H1 (cell line): ENCODE measurements around the gene PKMYT1. TPM values are rescaled to one million over a fixed set of nuclear protein-coding genes. Genes with fewer than 3 reads are reported as not detected.
A peak's percentile ranks its signal among the peaks of the same experiment; 100 is the strongest.

ENCODE experiments used
- CTCF ChIA-PET: fragments of 300-600 bp; sonication (Branson Sonifier 250); formaldehyde crosslinking; loops from one replicate; lab custom pipeline; 2021; ENCODE audit not compliant: partially characterized antibody; lab: Charles Lee
- POLR2A ChIA-PET: fragments of 300-600 bp; sonication (Branson Sonifier 250); formaldehyde crosslinking; loops from one replicate; lab custom pipeline; 2021; ENCODE audit warnings: inconsistent platforms; ENCODE audit not compliant: partially characterized antibody; lab: Charles Lee
- DNase-seq, 2 experiments: peaks; one replicate each; pipeline versions ENCODE4 v3.0.0 to v3.0.0-alpha.2; 2010 to 2022; ENCODE audit warnings: low spot score in 2 of 2, low read depth in 1 of 2, mixed read lengths in 1 of 2
- FAIRE-seq: peaks from 2 replicates; lab custom pipeline; 2011; peaks lifted over from hg19 to GRCh38; lab: Jason Lieb, UNC
- H2AFZ ChIP-seq: 2 replicates; pipeline ENCODE4 v1.8.1; 2012; ENCODE audit warnings: low read length, inconsistent platforms
- H2AK5ac ChIP-seq: 2 replicates; pipeline ENCODE4 v1.6.1; 2013; ENCODE audit warnings: low read depth, low read length
- H2BK120ac ChIP-seq: replicated peaks from 2 replicates; pipeline ENCODE3; 2013; ENCODE audit warnings: low read depth, low read length, inconsistent platforms
- H2BK12ac ChIP-seq: 2 replicates; pipeline ENCODE4 v1.6.1; 2013; ENCODE audit warnings: low read depth, low read length
- H2BK15ac ChIP-seq: 2 replicates; pipeline ENCODE4 v1.6.1; 2013; ENCODE audit warnings: low read length
- H2BK20ac ChIP-seq: 2 replicates; pipeline ENCODE4 v1.6.1; 2013; ENCODE audit warnings: low read length
- H2BK5ac ChIP-seq: 2 replicates; pipeline ENCODE4 v1.6.1; 2013; ENCODE audit warnings: low read depth, low read length
- H3K14ac ChIP-seq: 2 replicates; pipeline ENCODE4 v1.6.1; 2013; ENCODE audit warnings: inconsistent platforms; ENCODE audit not compliant: insufficient read length
- H3K18ac ChIP-seq: 2 replicates; pipeline ENCODE4 v1.6.1; 2013; ENCODE audit warnings: low read length; ENCODE audit errors: extremely low read depth
- H3K23ac ChIP-seq: 2 replicates; pipeline ENCODE4 v1.6.1; 2013; ENCODE audit warnings: inconsistent platforms; ENCODE audit not compliant: insufficient read length
- H3K23me2 ChIP-seq: 2 replicates; pipeline ENCODE4 v1.6.1; 2013; ENCODE audit warnings: low read depth, low read length
- H3K27ac ChIP-seq: 2 replicates; pipeline ENCODE4 v1.6.1; 2011; ENCODE audit warnings: low read depth, low read length, inconsistent platforms
- H3K27me3 ChIP-seq, 4 experiments: replicated peaks in 1 of 4; 1 replicate in 1 of 4; 2 replicates in 3 of 4; pipeline versions ENCODE4 v1.6.1 to v1.8.1; 2011 to 2013; ENCODE audit warnings: low read length in 3 of 4, mild to moderate bottlenecking in 3 of 4, inconsistent platforms in 2 of 4, mixed read lengths in 2 of 4, moderate library complexity in 1 of 4; ENCODE audit not compliant: control insufficient read depth in 3 of 4, insufficient read depth in 3 of 4; ENCODE audit errors: extremely low read depth in 1 of 4
- H3K36me3 ChIP-seq, 4 experiments: 2 replicates each; pipeline versions ENCODE4 v1.6.1 to v1.8.1; 2011 to 2013; ENCODE audit warnings: mild to moderate bottlenecking in 4 of 4, low read length in 3 of 4, moderate library complexity in 2 of 4, control low read depth in 1 of 4, inconsistent platforms in 1 of 4; ENCODE audit not compliant: insufficient read depth in 4 of 4, control insufficient read depth in 2 of 4
- H3K4ac ChIP-seq: replicated peaks from 2 replicates; pipeline ENCODE3; 2013; ENCODE audit warnings: low read length, low read depth, mixed read lengths, inconsistent platforms; ENCODE audit not compliant: insufficient read length
- H3K4me1 ChIP-seq, 4 experiments: replicated peaks in 1 of 4; 1 replicate in 1 of 4; 2 replicates in 3 of 4; pipeline versions ENCODE4 v1.6.1 to v1.8.1; 2011 to 2013; ENCODE audit warnings: low read length in 3 of 4, inconsistent platforms in 2 of 4, mixed read lengths in 1 of 4; ENCODE audit not compliant: insufficient read depth in 4 of 4, control insufficient read depth in 3 of 4
- H3K4me2 ChIP-seq, 2 experiments: 2 replicates each; pipeline versions ENCODE4 v1.6.1 to v1.8.1; 2011 to 2013; ENCODE audit warnings: low read depth in 2 of 2, low read length in 2 of 2, control low read depth in 1 of 2, inconsistent platforms in 1 of 2, mild to moderate bottlenecking in 1 of 2; ENCODE audit not compliant: insufficient read depth in 1 of 2
- H3K4me3 ChIP-seq, 4 experiments: fragments of 200-600, 300-600 bp in 1 of 4; sonication (generic), shearing (Covaris generic), sonication (Bioruptor Twin) in 1 of 4; 2 replicates each; pipeline versions ENCODE4 v1.5.1 to v1.8.1; 2011 to 2016; ENCODE audit warnings: low read length in 4 of 4, low read depth in 3 of 4, control low read depth in 2 of 4, inconsistent platforms in 2 of 4, mild to moderate bottlenecking in 2 of 4, mixed read lengths in 1 of 4, moderate library complexity in 1 of 4; ENCODE audit not compliant: insufficient read depth in 2 of 4; ENCODE audit errors: extremely low read depth in 1 of 4
- H3K56ac ChIP-seq: replicated peaks from 2 replicates; pipeline ENCODE3; 2013; ENCODE audit warnings: low read depth, mild to moderate bottlenecking, mixed read lengths, low read length, inconsistent platforms; ENCODE audit not compliant: insufficient read length
- H3K79me1 ChIP-seq: 2 replicates; pipeline ENCODE4 v1.6.1; 2013; ENCODE audit warnings: low read depth, low read length, control low read depth
- H3K79me2 ChIP-seq, 2 experiments: 2 replicates each; pipeline versions ENCODE4 v1.6.1 to v1.8.1; 2012 to 2013; ENCODE audit warnings: low read length in 2 of 2, mild to moderate bottlenecking in 2 of 2, inconsistent platforms in 1 of 2; ENCODE audit not compliant: insufficient read depth in 2 of 2, control insufficient read depth in 1 of 2
- H3K9ac ChIP-seq, 4 experiments: replicated peaks in 1 of 4; 1 replicate in 1 of 4; 2 replicates in 3 of 4; pipeline versions ENCODE4 v1.6.1 to v1.8.1; 2011 to 2013; ENCODE audit warnings: low read depth in 3 of 4, low read length in 3 of 4, control low read depth in 2 of 4, mild to moderate bottlenecking in 2 of 4, moderate library complexity in 2 of 4, inconsistent platforms in 1 of 4; ENCODE audit errors: extremely low read depth in 1 of 4
- H3K9me3 ChIP-seq, 2 experiments: 2 replicates each; pipeline versions ENCODE4 v1.6.1 to v1.8.1; 2012 to 2013; ENCODE audit warnings: mild to moderate bottlenecking in 2 of 2, moderate library complexity in 2 of 2, control low read depth in 1 of 2, inconsistent platforms in 1 of 2, low read depth in 1 of 2, low read length in 1 of 2, mixed read lengths in 1 of 2; ENCODE audit not compliant: insufficient read depth in 2 of 2
- H4K20me1 ChIP-seq, 2 experiments: replicated peaks in 1 of 2; 2 replicates each; pipeline versions ENCODE3 to v1.8.1; 2011 to 2013; ENCODE audit warnings: inconsistent platforms in 2 of 2, low read length in 2 of 2, mild to moderate bottlenecking in 1 of 2; ENCODE audit not compliant: insufficient read depth in 2 of 2, control insufficient read depth in 1 of 2
- H4K5ac ChIP-seq: 2 replicates; pipeline ENCODE4 v1.6.1; 2013; ENCODE audit warnings: low read length, low read depth, mixed read lengths, inconsistent platforms; ENCODE audit not compliant: insufficient read length
- H4K8ac ChIP-seq: 2 replicates; pipeline ENCODE4 v1.8.0; 2013; ENCODE audit warnings: mild to moderate bottlenecking, moderate library complexity, low read length, inconsistent platforms; ENCODE audit not compliant: insufficient read depth; ENCODE audit errors: extremely low read depth
- H4K91ac ChIP-seq: replicated peaks from 2 replicates; pipeline ENCODE3; 2013; ENCODE audit warnings: low read length, mixed read lengths, inconsistent platforms; ENCODE audit not compliant: insufficient read length
- BACH1 ChIP-seq: IDR thresholded peaks from 2 replicates; pipeline ENCODE4 v1.6.1; 2012; ENCODE audit warnings: low read length, improper control_type of control experiment
- CEBPB ChIP-seq: IDR thresholded peaks from 2 replicates; pipeline ENCODE4 v1.6.1; 2012; ENCODE audit warnings: low read depth, low read length
- CREB1 ChIP-seq: IDR thresholded peaks from 2 replicates; pipeline ENCODE4 v1.6.1; 2012; ENCODE audit warnings: inconsistent platforms
- POLR2A ChIP-seq, 2 experiments: IDR thresholded peaks; 1 replicate in 1 of 2; 2 replicates in 1 of 2; pipeline ENCODE4 v1.6.1; 2011; ENCODE audit warnings: low read depth in 2 of 2, low read length in 2 of 2, mild to moderate bottlenecking in 2 of 2; ENCODE audit errors: control extremely low read depth in 1 of 2
- RBBP5 ChIP-seq: IDR thresholded peaks from 2 replicates; pipeline ENCODE4 v1.7.1; 2012; ENCODE audit warnings: low read depth, mild to moderate bottlenecking, inconsistent platforms, low read length, moderate library complexity, borderline replicate concordance
- SIN3A ChIP-seq, 2 experiments: IDR thresholded peaks in 1 of 2; conservative IDR thresholded peaks in 1 of 2; 2 replicates each; pipeline ENCODE4 v1.6.1; 2011 to 2012; ENCODE audit warnings: low read length in 2 of 2, improper control_type of control experiment in 1 of 2, low read depth in 1 of 2, mild to moderate bottlenecking in 1 of 2
- SIRT6 ChIP-seq: IDR thresholded peaks from one replicate; pipeline ENCODE4 v1.7.1; 2012; ENCODE audit warnings: low read length, inconsistent platforms
- SP4 ChIP-seq: IDR thresholded peaks from 2 replicates; pipeline ENCODE4 v1.6.1; 2012; ENCODE audit warnings: low read length, inconsistent platforms
- SUZ12 ChIP-seq: fragments of 200-600 bp; sonication (generic); IDR thresholded peaks from 2 replicates; pipeline ENCODE4 v1.6.1; 2012; ENCODE audit warnings: mild to moderate bottlenecking, inconsistent platforms, low read length, moderate library complexity, mixed read lengths
- TCF12 ChIP-seq: IDR thresholded peaks from 2 replicates; pipeline ENCODE4 v1.6.1; 2011; ENCODE audit warnings: low read depth, mild to moderate bottlenecking, low read length
- YY1 ChIP-seq: IDR thresholded peaks from 2 replicates; pipeline ENCODE4 v1.6.1; 2011; ENCODE audit warnings: low read depth, mild to moderate bottlenecking, low read length
- WGBS, 2 experiments: shearing (Covaris generic) in 1 of 2; methylation state at CpG; one replicate each; pipeline versions ENCODE4 v1.1.6 to v1.1.7; 2013 to 2015; ENCODE audit warnings: low lambda C conversion rate in 2 of 2, mixed read lengths in 2 of 2, inconsistent platforms in 1 of 2, low coverage in 1 of 2, missing lambda C conversion rate in 1 of 2; ENCODE audit not compliant: insufficient replicate concordance in 2 of 2, insufficient coverage in 1 of 2, insufficient read length in 1 of 2; ENCODE audit errors: extremely low coverage in 1 of 2, missing lambda C conversion rate in 1 of 2; 5-methylcytosine and 5-hydroxymethylcytosine counted together
- polyA plus RNA-seq, 7 experiments: library from polyadenylated mRNA; depleted of rRNA in 3 of 7; stranded (reverse) in 5 of 7; unstranded in 2 of 7; fragments of >200 nt in 5 of 7; fragments of 200-250 nt in 2 of 7; gene quantifications; 1 replicate in 5 of 7; 2 replicates in 1 of 7; 4 replicates in 1 of 7; pipeline versions ENCODE4 v1.2.1 to v1.2.3, GENCODE V29; 2011 to 2013; ENCODE audit warnings: missing spikeins in 2 of 7, mixed read lengths in 2 of 7
- total RNA-seq: library from RNA; stranded (reverse); fragmentation: NEBNext Ultra II Directional; extraction: Animal tissue kit (Norgen Biotek cat#: 25700); gene quantifications from 2 replicates; pipeline ENCODE4 v1.2.1, GENCODE V29; 2021
- TF ChIP-seq, protein P1 (sequence below), 3 experiments: IDR thresholded peaks; 1 replicate in 2 of 3; 2 replicates in 1 of 3; pipeline versions ENCODE4 v1.5.1 to v1.6.1; 2011; ENCODE audit warnings: low read length in 3 of 3, mild to moderate bottlenecking in 3 of 3, inconsistent platforms in 2 of 3, low read depth in 1 of 3, moderate library complexity in 1 of 3; ENCODE audit not compliant: insufficient read depth in 1 of 3; ENCODE audit errors: control extremely low read depth in 1 of 3

Gene PKMYT1
- total and polyA plus RNA-seq, 2 of the 8 experiments (the other 6 are each of a cell fraction or from before 2014, with no cell fraction given): 74.7 to 85.2 TPM

DNA sequence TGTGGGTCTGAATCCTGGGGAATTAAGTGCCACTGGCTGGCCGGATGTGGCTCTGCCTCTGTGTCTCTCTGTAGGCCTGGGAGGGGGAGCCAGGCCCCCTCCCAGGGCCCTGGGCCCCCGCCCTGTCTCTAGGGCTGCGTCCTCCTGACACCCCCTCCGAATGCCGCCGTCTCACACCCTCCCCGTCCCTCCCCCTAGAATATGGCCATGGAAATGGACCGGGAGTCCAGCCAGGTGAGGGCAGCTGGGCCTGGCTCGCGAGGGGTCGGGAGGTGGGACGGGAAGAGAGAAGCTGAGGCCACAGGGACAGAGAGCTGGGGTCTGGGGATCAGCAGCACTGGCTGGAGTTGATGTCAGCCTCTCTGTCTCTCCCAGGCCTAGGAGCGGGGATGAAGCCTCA, 16.1 kb upstream of the PKMYT1 start:
- no peak for DNase-seq
- Histone ChIP-seq H3K4me1 (peaks cover 0 to 27% (median 7%) of the 10 kb centered on the region in 4 experiments; a peak in 6 of 7 replicates), H3K4me3 (no peak overlapping the region), H3K4me2 (no peak overlapping the region), H4K8ac (peak overlapping the region; percentile 71), H2BK120ac (no peak overlapping the region), H4K20me1 (peaks cover 0 to 2% of the 10 kb centered on the region in 2 experiments), H3K18ac (peak overlapping the region; percentile 32; the same call in 1 of the 2 replicates), H2BK12ac (peak overlapping the region; percentile 27; the same call in 1 of the 2 replicates), H3K79me2 (no peaks in the 10 kb centered on the region), H4K91ac (no peak overlapping the region), H2BK15ac (0 out of 2 replicates have a peak overlapping the region, but pooled peaks have one; percentile 46), H4K5ac (no peak overlapping the region), H3K14ac (no peak overlapping the region), H3K79me1 (no peaks in the 10 kb centered on the region), H3K9ac (no peak overlapping the region), H2AFZ (no peak overlapping the region), H2BK5ac (peak overlapping the region; percentile 66; the same call in 1 of the 2 replicates), H2BK20ac (peak overlapping the region; percentile 80; the same call in 1 of the 2 replicates), H3K23me2 (no peaks in the 10 kb centered on the region; the same call in 1 of the 2 replicates), H3K36me3 (no peaks in the 10 kb centered on the region), H3K27ac (no peak overlapping the region; the same call in 1 of the 2 replicates), H3K56ac (no peak overlapping the region), H3K27me3 (no peaks in the 10 kb centered on the region), H3K23ac (no peak overlapping the region), H3K9me3 (no peaks in the 10 kb centered on the region), H2AK5ac (peak overlapping the region; percentile 39; the same call in 1 of the 2 replicates), H3K4ac (peak overlapping the region; percentile 91)
- no peak for FAIRE-seq
- CTCF ChIA-PET: interaction anchor here (1.0 to 17.3 kb wide), 8 partner anchors 9 to 66 kb away, joined by 3 to 639 read pairs (median 4); partner anchors contain the start of genes BICDL2, CLDN6, HCFC1R1 and THOC6
- POLR2A ChIA-PET: interaction anchor here (1.0 to 15.2 kb wide), 9 partner anchors 9 to 102 kb away, joined by 3 to 200 read pairs (median 6); partner anchors contain the start of genes CLDN6, CLDN9, HCFC1R1 and KREMEN2
- WGBS, 2 experiments: 90% methylated on average over 8 of the region's 13 CpGs; no CpG with 5 or more reads in 1 of the 2 experiments
- TF ChIP-seq SP4: no peak
- no peak for TF ChIP-seq POLR2A (IDR thresholded peaks at IDR 0.05; ENCODE audit: control extremely low read depth in 1 of 2, low read depth in 2 of 2, low read length in 2 of 2)
- TF ChIP-seq TCF12: no peak
- no peak for TF ChIP-seq RBBP5
- TF ChIP-seq, protein P1, sequence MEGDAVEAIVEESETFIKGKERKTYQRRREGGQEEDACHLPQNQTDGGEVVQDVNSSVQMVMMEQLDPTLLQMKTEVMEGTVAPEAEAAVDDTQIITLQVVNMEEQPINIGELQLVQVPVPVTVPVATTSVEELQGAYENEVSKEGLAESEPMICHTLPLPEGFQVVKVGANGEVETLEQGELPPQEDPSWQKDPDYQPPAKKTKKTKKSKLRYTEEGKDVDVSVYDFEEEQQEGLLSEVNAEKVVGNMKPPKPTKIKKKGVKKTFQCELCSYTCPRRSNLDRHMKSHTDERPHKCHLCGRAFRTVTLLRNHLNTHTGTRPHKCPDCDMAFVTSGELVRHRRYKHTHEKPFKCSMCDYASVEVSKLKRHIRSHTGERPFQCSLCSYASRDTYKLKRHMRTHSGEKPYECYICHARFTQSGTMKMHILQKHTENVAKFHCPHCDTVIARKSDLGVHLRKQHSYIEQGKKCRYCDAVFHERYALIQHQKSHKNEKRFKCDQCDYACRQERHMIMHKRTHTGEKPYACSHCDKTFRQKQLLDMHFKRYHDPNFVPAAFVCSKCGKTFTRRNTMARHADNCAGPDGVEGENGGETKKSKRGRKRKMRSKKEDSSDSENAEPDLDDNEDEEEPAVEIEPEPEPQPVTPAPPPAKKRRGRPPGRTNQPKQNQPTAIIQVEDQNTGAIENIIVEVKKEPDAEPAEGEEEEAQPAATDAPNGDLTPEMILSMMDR (IDR thresholded peaks at IDR 0.05; ENCODE audit: control extremely low read depth in 1 of 3, insufficient read depth in 1 of 3, low read depth in 1 of 3, low read length in 3 of 3): no peak
- no peak for TF ChIP-seq CEBPB
- no peak for TF ChIP-seq YY1
- no peak for TF ChIP-seq BACH1
- TF ChIP-seq SUZ12: no peak
- no peak for TF ChIP-seq SIRT6
- TF ChIP-seq SIN3A (conservative IDR thresholded peaks at IDR 0.05 in 1 of 2, IDR thresholded peaks at IDR 0.05 in 1 of 2; ENCODE audit: low read depth in 1 of 2, low read length in 2 of 2): no peak
- no peak for TF ChIP-seq CREB1
